ENCODE data around the gene PIR.

DNA sequence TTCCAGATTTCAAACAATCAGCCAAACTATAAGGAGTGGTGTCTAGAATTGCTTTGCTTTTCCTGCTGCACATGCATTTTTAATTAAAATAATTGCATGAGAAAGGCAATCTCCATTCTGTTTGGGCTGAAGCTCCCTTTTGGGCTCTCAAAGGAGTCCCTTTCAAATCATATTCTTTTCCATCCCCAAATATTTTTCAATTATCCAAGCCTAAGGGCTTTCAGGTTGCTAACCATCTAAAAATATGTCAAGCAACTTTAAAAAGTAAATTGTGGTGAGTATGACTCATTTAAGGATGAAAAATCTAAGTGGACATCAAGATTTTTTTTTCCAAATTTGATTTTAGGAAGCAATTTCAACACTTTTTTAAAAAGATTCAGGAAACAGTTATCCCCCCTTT is 28.4 kb downstream of the PIR start:
- no peak for TF ChIP-seq EZH2 (IDR thresholded peaks at IDR 0.05; ENCODE audit: borderline replicate concordance, low read depth, low read length, severe bottlenecking)
- TF ChIP-seq, protein P1, sequence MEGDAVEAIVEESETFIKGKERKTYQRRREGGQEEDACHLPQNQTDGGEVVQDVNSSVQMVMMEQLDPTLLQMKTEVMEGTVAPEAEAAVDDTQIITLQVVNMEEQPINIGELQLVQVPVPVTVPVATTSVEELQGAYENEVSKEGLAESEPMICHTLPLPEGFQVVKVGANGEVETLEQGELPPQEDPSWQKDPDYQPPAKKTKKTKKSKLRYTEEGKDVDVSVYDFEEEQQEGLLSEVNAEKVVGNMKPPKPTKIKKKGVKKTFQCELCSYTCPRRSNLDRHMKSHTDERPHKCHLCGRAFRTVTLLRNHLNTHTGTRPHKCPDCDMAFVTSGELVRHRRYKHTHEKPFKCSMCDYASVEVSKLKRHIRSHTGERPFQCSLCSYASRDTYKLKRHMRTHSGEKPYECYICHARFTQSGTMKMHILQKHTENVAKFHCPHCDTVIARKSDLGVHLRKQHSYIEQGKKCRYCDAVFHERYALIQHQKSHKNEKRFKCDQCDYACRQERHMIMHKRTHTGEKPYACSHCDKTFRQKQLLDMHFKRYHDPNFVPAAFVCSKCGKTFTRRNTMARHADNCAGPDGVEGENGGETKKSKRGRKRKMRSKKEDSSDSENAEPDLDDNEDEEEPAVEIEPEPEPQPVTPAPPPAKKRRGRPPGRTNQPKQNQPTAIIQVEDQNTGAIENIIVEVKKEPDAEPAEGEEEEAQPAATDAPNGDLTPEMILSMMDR (IDR thresholded peaks at IDR 0.05; ENCODE audit: borderline replicate concordance, extremely low read depth, low read length, poor library complexity, severe bottlenecking): no peak
